Peyer's patch (tissue), 4 donors: ENCODE data around the gene USP43. TPM values are rescaled to one million over a fixed set of nuclear protein-coding genes. Genes with fewer than 3 reads are reported as not detected.

Experiments used
- DNase-seq, 3 donors: peaks; one replicate each; pipeline ENCODE4 v3.0.0-alpha.2; 2017 to 2019
- H3K27ac ChIP-seq, 4 donors: fragments of 200-600 bp; sonication (generic); one replicate each; pipeline ENCODE4 v1.5.1; 2016 to 2019
- H3K27me3 ChIP-seq, 2 donors: fragments of 200-600 bp; sonication (generic); one replicate each; pipeline ENCODE4 v1.5.1; 2019
- H3K36me3 ChIP-seq, 3 donors: fragments of 200-600 bp; sonication (generic); one replicate each; pipeline ENCODE4 v1.5.1; 2016 to 2019
- H3K4me1 ChIP-seq, 4 donors: fragments of 200-600 bp; sonication (generic); one replicate each; pipeline ENCODE4 v1.5.1; 2016 to 2019
- H3K4me3 ChIP-seq, 4 donors: fragments of 200-600 bp; sonication (generic); 1 replicate in 3 of 4; 2 replicates in 1 of 4; pipeline ENCODE4 v1.5.1; 2016 to 2019; ENCODE audit warnings: mild to moderate bottlenecking in 1 of 4
- H3K9me3 ChIP-seq, 4 donors: fragments of 200-600 bp; sonication (generic); one replicate each; pipeline ENCODE4 v1.5.1; 2016 to 2019; ENCODE audit warnings: mild to moderate bottlenecking in 1 of 4
- CTCF ChIP-seq, 6 experiments: fragments of 450-650 bp in 4 of 6; fragments of 200-600 bp in 2 of 6; sonication (generic) in 1 of 6; IDR thresholded peaks; one replicate each; pipeline ENCODE4 v1.5.1; 2017 to 2019; ENCODE audit warnings: antibody characterized with exemption in 6 of 6, mild to moderate bottlenecking in 3 of 6, moderate library complexity in 1 of 6
- POLR2A ChIP-seq, 2 donors: fragments of 450-650 bp; IDR thresholded peaks; one replicate each; pipeline ENCODE4 v1.5.1; 2017; ENCODE audit warnings: antibody characterized with exemption in 2 of 2, mild to moderate bottlenecking in 2 of 2, moderate library complexity in 2 of 2
- total RNA-seq, 4 donors: library from RNA; depleted of rRNA; stranded (reverse); fragments of >200 nt; gene quantifications; one replicate each; pipeline ENCODE4 v1.1.0, GENCODE V29; 2016

Gene USP43
- total RNA-seq, 4 donors from 2014 or later, result 7.4 to 34.8 (median 21.5) TPM

- Histone ChIP-seq H3K4me1 (no peaks in the 10 kb centered on the region), H3K27ac (no peak overlapping the region), H3K4me3 (no peak overlapping the region), H3K36me3 (peaks cover 0 to 20% (median 0%) of the 10 kb centered on the region in 3 donors), H3K9me3 (no peaks in the 10 kb centered on the region), H3K27me3 (no peaks in the 10 kb centered on the region)
- no peak for DNase-seq
- TF ChIP-seq CTCF (IDR thresholded peaks at IDR 0.05), result no peak
- no peak for TF ChIP-seq POLR2A (IDR thresholded peaks at IDR 0.05)
Measured at GRCh38 chr17:9715503-9716016, 70.2 kb downstream of the USP43 start.

GRCh38 chr17:9725575-9725974 lies 80.3 kb downstream of the USP43 start:
- Histone ChIP-seq H3K27me3 (no peaks in the 10 kb centered on the region), H3K27ac (no peak overlapping the region), H3K9me3 (no peaks in the 10 kb centered on the region), H3K4me1 (no peaks in the 10 kb centered on the region), H3K4me3 (no peak overlapping the region), H3K36me3 (peaks cover 0 to 13% (median 0%) of the 10 kb centered on the region in 3 donors)
- no peak for TF ChIP-seq POLR2A (IDR thresholded peaks at IDR 0.05)
- no peak for TF ChIP-seq CTCF (IDR thresholded peaks at IDR 0.05)
- no peak for DNase-seq

- no peak for DNase-seq
- no peaks in the 10 kb centered on the region for H3K27me3 ChIP-seq
- no peaks in the 10 kb centered on the region for H3K9me3 ChIP-seq
- H3K4me1 ChIP-seq, result no peaks in the 10 kb centered on the region
- TF ChIP-seq POLR2A (IDR thresholded peaks at IDR 0.05) (no peak), CTCF (IDR thresholded peaks at IDR 0.05) (no peak)
- peaks cover 0 to 13% (median 0%) of the 10 kb centered on the region in 3 donors for H3K36me3 ChIP-seq
- no peak overlapping the region for H3K4me3 ChIP-seq
- H3K27ac ChIP-seq, result no peak overlapping the region
Measured at GRCh38 chr17:9726291-9726690, 81.0 kb downstream of the USP43 start.

GRCh38 chr17:9728005-9728404 lies 82.7 kb downstream of the USP43 start:
- Histone ChIP-seq H3K27me3 (no peaks in the 10 kb centered on the region), H3K9me3 (no peaks in the 10 kb centered on the region), H3K4me3 (no peak overlapping the region), H3K4me1 (no peaks in the 10 kb centered on the region), H3K36me3 (peaks cover 0 to 13% (median 0%) of the 10 kb centered on the region in 3 donors), H3K27ac (no peak overlapping the region)
- no peak for DNase-seq
- no peak for TF ChIP-seq CTCF (IDR thresholded peaks at IDR 0.05)

GRCh38 chr17:9728564-9728963 lies 83.2 kb downstream of the USP43 start:
- Histone ChIP-seq H3K4me1 (no peaks in the 10 kb centered on the region), H3K27me3 (no peaks in the 10 kb centered on the region), H3K36me3 (peaks cover 0 to 13% (median 0%) of the 10 kb centered on the region in 3 donors), H3K4me3 (no peak overlapping the region), H3K27ac (no peak overlapping the region), H3K9me3 (no peaks in the 10 kb centered on the region)
- no peak for DNase-seq
- no peak for TF ChIP-seq CTCF (IDR thresholded peaks at IDR 0.05)
- TF ChIP-seq POLR2A (IDR thresholded peaks at IDR 0.05), result no peak
